Fibroblast of the aortic adventitia (primary cell): ENCODE data around the gene GALK2. TPM values are rescaled to one million over a fixed set of nuclear protein-coding genes. Genes with fewer than 3 reads are reported as not detected.
"Not testable (repeated sequence)": the region's sequence is repeated elsewhere in the genome, so short reads cannot be mapped to it uniquely, and the experiment has no call there.

Experiments
- DNase-seq: peaks from one replicate; pipeline ENCODE4 v3.0.0-alpha.2; 2010; ENCODE audit warnings: low read depth
- H3K4me3 ChIP-seq: 2 replicates; pipeline ENCODE4 v1.5.1; 2011; ENCODE audit warnings: low read depth, mild to moderate bottlenecking, control low read depth, low read length, moderate library complexity
- total RNA-seq: library from RNA; depleted of rRNA; stranded (reverse); fragments of >200 nt; gene quantifications from 2 replicates; pipeline ENCODE4 v1.2.3, GENCODE V29; 2012; ENCODE audit warnings: low replicate concordance
- TF ChIP-seq, protein P1 (sequence below): IDR thresholded peaks from 2 replicates; pipeline ENCODE4 v1.5.1; 2011; ENCODE audit warnings: mild to moderate bottlenecking, low read length, control low read depth, inconsistent platforms; ENCODE audit not compliant: insufficient read depth

The GALK2 gene
- total RNA-seq, 1 donor, result 30.9 TPM

DNA sequence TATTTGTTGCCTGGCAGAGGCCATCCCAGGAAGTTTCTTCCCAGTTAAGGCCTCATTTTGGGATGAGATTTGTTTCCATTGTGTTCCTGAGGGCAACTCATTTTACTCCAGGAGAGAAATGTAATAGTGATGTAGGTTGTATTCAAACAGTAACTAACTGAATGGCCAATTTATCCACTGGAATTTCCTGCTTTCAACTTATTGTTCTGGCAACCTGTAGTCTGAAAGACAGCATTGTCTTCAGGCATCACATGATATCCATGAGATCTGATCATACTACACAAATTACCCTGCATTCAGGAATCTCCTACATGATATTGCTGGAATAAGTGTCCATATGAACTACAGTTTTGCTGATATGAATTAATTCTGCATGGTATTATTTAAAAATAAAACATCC lies 173.5 kb downstream of the GALK2 start:
- no peak for DNase-seq
- TF ChIP-seq, protein P1, sequence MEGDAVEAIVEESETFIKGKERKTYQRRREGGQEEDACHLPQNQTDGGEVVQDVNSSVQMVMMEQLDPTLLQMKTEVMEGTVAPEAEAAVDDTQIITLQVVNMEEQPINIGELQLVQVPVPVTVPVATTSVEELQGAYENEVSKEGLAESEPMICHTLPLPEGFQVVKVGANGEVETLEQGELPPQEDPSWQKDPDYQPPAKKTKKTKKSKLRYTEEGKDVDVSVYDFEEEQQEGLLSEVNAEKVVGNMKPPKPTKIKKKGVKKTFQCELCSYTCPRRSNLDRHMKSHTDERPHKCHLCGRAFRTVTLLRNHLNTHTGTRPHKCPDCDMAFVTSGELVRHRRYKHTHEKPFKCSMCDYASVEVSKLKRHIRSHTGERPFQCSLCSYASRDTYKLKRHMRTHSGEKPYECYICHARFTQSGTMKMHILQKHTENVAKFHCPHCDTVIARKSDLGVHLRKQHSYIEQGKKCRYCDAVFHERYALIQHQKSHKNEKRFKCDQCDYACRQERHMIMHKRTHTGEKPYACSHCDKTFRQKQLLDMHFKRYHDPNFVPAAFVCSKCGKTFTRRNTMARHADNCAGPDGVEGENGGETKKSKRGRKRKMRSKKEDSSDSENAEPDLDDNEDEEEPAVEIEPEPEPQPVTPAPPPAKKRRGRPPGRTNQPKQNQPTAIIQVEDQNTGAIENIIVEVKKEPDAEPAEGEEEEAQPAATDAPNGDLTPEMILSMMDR, result no peak

DNA sequence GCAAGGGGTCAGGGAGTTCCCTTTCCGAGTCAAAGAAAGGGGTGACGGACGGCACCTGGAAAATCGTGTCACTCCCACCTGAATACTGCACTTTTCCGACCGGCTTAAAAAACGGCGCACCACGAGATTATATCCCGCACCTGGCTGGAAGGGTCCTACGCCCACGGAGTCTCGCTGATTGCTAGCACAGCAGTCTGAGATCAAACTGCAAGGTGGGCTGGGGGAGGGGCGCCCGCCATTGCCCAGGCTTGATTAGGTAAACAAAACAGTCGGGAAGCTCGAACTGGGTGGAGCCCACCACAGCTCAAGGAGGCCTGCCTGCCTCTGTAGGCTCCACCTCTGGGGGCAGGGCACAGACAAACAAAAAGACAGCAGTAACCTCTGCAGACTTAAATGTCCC lies 184.4 kb downstream of the GALK2 start:
- DNase-seq, H3K4me3 ChIP-seq: not testable (repeated sequence)

More for the DNA sequence above, 173.5 kb downstream of the GALK2 start:
- H3K4me3 ChIP-seq, result no peak overlapping the region

DNA sequence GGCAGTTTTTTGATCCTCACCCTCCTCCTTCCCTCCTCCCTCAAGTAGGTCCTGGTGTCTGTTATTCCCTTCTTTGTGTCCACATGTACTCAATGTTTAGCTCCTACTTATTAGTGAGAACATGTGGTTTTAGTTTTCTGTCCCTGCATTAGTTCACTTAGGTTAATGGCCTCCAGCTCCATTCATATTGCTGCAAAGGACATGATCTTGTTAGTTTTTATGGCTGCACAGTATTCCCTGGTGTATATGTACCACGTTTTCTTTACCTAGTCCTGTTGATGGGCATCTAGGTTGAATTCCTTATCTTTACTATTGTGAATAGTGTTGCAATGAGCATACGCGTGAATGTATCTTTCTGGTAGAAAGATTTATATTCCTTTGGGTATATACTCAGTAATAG lies 191.3 kb downstream of the GALK2 start:
- no peak for DNase-seq
- TF ChIP-seq, protein P1, result no peak
- no peak overlapping the region for H3K4me3 ChIP-seq

DNA sequence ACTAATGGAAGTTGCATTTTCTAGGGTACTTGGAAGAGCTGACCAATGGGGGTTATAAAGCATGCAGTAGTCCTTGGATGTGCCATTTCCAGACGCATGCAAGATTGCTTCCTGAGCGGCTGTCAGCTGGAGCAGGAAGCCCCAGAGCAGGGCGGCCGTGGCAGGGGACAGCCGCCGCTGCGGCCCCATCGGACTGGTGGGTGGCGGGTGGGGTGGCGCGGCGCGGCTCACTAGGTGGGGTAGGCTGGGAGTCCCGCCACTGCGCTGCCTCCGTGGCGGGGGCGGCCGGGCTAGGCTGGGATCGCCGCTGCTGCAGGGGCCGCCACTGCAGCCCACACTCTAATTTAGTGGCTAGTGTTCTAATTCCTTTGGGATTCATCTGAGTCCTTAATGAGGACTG lies 196.4 kb downstream of the GALK2 start:
- no peak for DNase-seq
- TF ChIP-seq, protein P1, result no peak
- no peak overlapping the region for H3K4me3 ChIP-seq

DNA sequence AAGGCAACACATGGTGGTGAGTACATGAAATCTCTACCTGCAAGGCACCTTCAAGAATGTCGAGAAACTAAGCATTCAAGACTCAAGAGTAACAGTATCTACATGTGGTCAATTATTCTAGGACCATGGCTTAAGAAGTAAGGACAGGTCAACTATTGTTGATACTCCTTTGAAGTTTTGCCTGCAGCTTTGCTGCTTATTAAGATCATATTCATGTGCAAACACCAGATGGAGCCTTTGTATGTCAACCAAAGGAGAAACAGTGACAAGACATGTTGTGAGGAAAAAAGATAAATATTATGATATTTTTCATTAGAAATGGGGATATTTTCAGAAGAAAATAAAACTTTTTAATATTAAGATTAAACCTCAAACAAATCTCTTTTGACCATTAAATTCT lies 200.7 kb downstream of the GALK2 start:
- TF ChIP-seq, protein P1, result peak; percentile 36
- H3K4me3 ChIP-seq, result no peak overlapping the region

DNA sequence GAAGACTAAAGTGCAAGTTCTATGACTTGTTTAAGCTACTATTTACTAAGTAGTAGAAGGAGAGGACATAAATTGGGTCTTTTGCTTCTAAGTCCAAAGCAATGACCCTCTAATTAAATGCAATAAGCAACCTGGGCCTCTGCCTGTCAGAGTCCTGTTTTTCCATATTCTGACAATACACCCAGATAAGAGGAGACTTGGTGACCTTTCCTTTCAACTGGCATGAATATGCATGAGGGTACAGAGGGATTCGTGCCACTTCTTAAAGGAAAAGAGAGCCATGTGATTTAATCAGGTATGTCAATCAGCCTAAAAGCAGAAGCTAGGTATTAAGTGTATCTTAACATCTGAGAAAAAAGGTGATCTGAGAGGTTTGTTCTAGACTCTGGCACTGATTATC lies 202.3 kb downstream of the GALK2 start:
- no peak for DNase-seq
- H3K4me3 ChIP-seq, result no peak overlapping the region
- TF ChIP-seq, protein P1, result no peak

More for the DNA sequence above, 200.7 kb downstream of the GALK2 start:
- peak; percentile 47 for DNase-seq

DNA sequence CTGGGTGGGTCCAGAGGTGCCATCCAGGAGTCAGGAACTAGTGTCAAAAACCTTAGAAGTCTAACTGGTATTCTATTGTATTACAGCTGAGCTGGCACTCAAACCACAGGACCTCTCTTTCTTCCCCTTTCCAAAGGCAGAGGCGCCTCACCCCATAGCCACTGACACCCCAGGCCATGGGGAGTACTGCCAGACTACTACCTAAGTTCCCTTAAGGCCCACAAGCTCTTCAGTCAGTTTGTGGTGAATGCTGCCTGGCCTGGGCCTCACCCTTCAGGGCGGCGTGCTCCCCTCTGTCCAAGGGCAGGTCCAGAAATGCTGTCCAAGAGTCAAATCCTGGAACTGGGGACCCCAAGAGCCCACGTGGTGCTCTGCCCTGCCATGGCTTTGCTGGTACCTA lies 209.9 kb downstream of the GALK2 start:
- no peak overlapping the region for H3K4me3 ChIP-seq
- TF ChIP-seq, protein P1, result no peak
- no peak for DNase-seq
